Stimulated activated CD4-positive, alpha-beta T cell treated with anti-CD3 and anti-CD28 coated beads, Interleukin-2, amount 100 ng/mL, for 4 hours (primary cell): ENCODE data around the gene NMNAT2.

ENCODE experiments used
- DNase-seq: peaks from one replicate; pipeline ENCODE4 v3.0.0-alpha.2; 2020; ENCODE audit warnings: low read depth

The NMNAT2 gene

GRCh38 chr1:183313063-183313462, 105.1 kb downstream of the NMNAT2 start:
- DNase-seq: no peak

- peak; percentile 2 for DNase-seq
Observed at GRCh38 chr1:183310753-183311479, 107.3 kb downstream of the NMNAT2 start.

- no peak for DNase-seq
Observed at GRCh38 chr1:183308719-183309118, 109.5 kb downstream of the NMNAT2 start.

GRCh38 chr1:183306317-183307042, 111.7 kb downstream of the NMNAT2 start:
- DNase-seq: no peak

GRCh38 chr1:183304440-183305107, 113.6 kb downstream of the NMNAT2 start:
- DNase-seq: no peak

- no peak for DNase-seq
Observed at GRCh38 chr1:183303901-183304300, 114.3 kb downstream of the NMNAT2 start.

- DNase-seq: no peak
Observed at GRCh38 chr1:183303323-183303645, 114.9 kb downstream of the NMNAT2 start.

- no peak for DNase-seq
Observed at GRCh38 chr1:183302452-183303322, 115.5 kb downstream of the NMNAT2 start.

- no peak for DNase-seq
Observed at GRCh38 chr1:183301239-183301638, 116.9 kb downstream of the NMNAT2 start.

- DNase-seq: no peak
Observed at GRCh38 chr1:183300828-183301227, 117.4 kb downstream of the NMNAT2 start.

GRCh38 chr1:183300395-183300794, 117.8 kb downstream of the NMNAT2 start:
- DNase-seq: no peak

GRCh38 chr1:183296782-183297181, 121.4 kb downstream of the NMNAT2 start:
- no peak for DNase-seq

GRCh38 chr1:183295521-183295920, 122.7 kb downstream of the NMNAT2 start:
- no peak for DNase-seq

GRCh38 chr1:183293876-183294275, 124.3 kb downstream of the NMNAT2 start:
- DNase-seq: no peak

- DNase-seq: no peak
Observed at GRCh38 chr1:183293241-183293640, 124.9 kb downstream of the NMNAT2 start.

- no peak for DNase-seq
Observed at GRCh38 chr1:183291802-183292514, 126.2 kb downstream of the NMNAT2 start.

- DNase-seq: no peak
Observed at GRCh38 chr1:183291216-183291762, 126.9 kb downstream of the NMNAT2 start.

- DNase-seq: no peak
Observed at GRCh38 chr1:183290628-183291027, 127.6 kb downstream of the NMNAT2 start.

GRCh38 chr1:183289051-183289496, 129.1 kb downstream of the NMNAT2 start:
- DNase-seq: no peak

GRCh38 chr1:183288583-183288982, 129.6 kb downstream of the NMNAT2 start:
- DNase-seq: no peak

- no peak for DNase-seq
Observed at GRCh38 chr1:183287191-183287675, 130.9 kb downstream of the NMNAT2 start.
